Right atrium auricular region (tissue), 2 donors: ENCODE results near the gene SMIM29. TPM values are rescaled to one million over a fixed set of nuclear protein-coding genes. Genes with fewer than 3 reads are reported as not detected.

Source experiments
- DNase-seq: peaks from one replicate; pipeline ENCODE4 v3.0.0-alpha.2; 2019; ENCODE audit warnings: low spot score
- H3K27ac ChIP-seq, 2 donors: fragments of 200-600 bp; sonication (generic); 1 replicate in 1 of 2; 2 replicates in 1 of 2; pipeline ENCODE4 v1.5.1; 2016 to 2019
- H3K27me3 ChIP-seq, 2 donors: fragments of 200-600 bp; sonication (generic); one replicate each; pipeline versions ENCODE4 v1.5.1 to v1.6.0; 2017 to 2019
- H3K36me3 ChIP-seq: fragments of 200-600 bp; sonication (generic); one replicate; pipeline ENCODE4 v1.5.1; 2016
- H3K4me1 ChIP-seq, 2 donors: fragments of 200-600 bp; sonication (generic); one replicate each; pipeline versions ENCODE4 v1.5.1 to v1.6.0; 2017 to 2019
- H3K4me3 ChIP-seq, 2 donors: fragments of 200-600 bp; sonication (generic); 1 replicate in 1 of 2; 2 replicates in 1 of 2; pipeline ENCODE4 v1.5.1; 2017 to 2019; ENCODE audit warnings: mild to moderate bottlenecking in 1 of 2, moderate library complexity in 1 of 2
- H3K9me3 ChIP-seq, 2 donors: fragments of 200-600 bp; sonication (generic); one replicate each; pipeline ENCODE4 v1.5.1; 2019
- CTCF ChIP-seq, 2 donors: fragments of 200-600 bp; sonication (generic); IDR thresholded peaks; one replicate each; pipeline ENCODE4 v1.5.1; 2019; ENCODE audit warnings: antibody characterized with exemption in 2 of 2
- total RNA-seq, 2 donors: library from RNA; depleted of rRNA; stranded (reverse); fragments of >200 nt; gene quantifications; one replicate each; pipeline ENCODE4 v1.1.0, GENCODE V29; 2016

The SMIM29 gene
- total RNA-seq, 2 donors from 2014 or later, result 21.7 to 29.4 TPM

GRCh38 chr6:34230653-34231371 lies 18.0 kb downstream of the SMIM29 start:
- Histone ChIP-seq H3K27ac (no peak overlapping the region), H3K9me3 (no peaks in the 10 kb centered on the region), H3K4me1 (peaks cover 0 to 4% of the 10 kb centered on the region in 2 donors), H3K27me3 (no peaks in the 10 kb centered on the region), H3K36me3 (no peaks in the 10 kb centered on the region), H3K4me3 (no peak overlapping the region)
- DNase-seq, result no peak
- no peak for TF ChIP-seq CTCF (IDR thresholded peaks at IDR 0.05)

- no peaks in the 10 kb centered on the region for H3K9me3 ChIP-seq
- DNase-seq, result no peak
- H3K4me3 ChIP-seq, result no peak overlapping the region
- no peaks in the 10 kb centered on the region for H3K27me3 ChIP-seq
- H3K36me3 ChIP-seq, result no peaks in the 10 kb centered on the region
- H3K4me1 ChIP-seq, result no peaks in the 10 kb centered on the region
- H3K27ac ChIP-seq, result no peak overlapping the region
- no peak for TF ChIP-seq CTCF (IDR thresholded peaks at IDR 0.05)
Measured at GRCh38 chr6:34229877-34230276, 18.9 kb downstream of the SMIM29 start.

GRCh38 chr6:34227761-34228421 lies 20.9 kb downstream of the SMIM29 start:
- Histone ChIP-seq H3K4me1 (peaks cover 0 to 14% of the 10 kb centered on the region in 2 donors), H3K4me3 (no peak overlapping the region), H3K27ac (no peak overlapping the region), H3K36me3 (no peaks in the 10 kb centered on the region), H3K9me3 (no peaks in the 10 kb centered on the region), H3K27me3 (no peaks in the 10 kb centered on the region)
- no peak for DNase-seq
- no peak for TF ChIP-seq CTCF (IDR thresholded peaks at IDR 0.05)

GRCh38 chr6:34226731-34227586 lies 21.8 kb downstream of the SMIM29 start:
- H3K36me3 ChIP-seq, result no peaks in the 10 kb centered on the region
- H3K9me3 ChIP-seq, result no peaks in the 10 kb centered on the region
- no peak for DNase-seq
- H3K27me3 ChIP-seq, result no peaks in the 10 kb centered on the region
- H3K4me1 ChIP-seq, result peaks cover 0 to 14% of the 10 kb centered on the region in 2 donors
- no peak for TF ChIP-seq CTCF (IDR thresholded peaks at IDR 0.05)
- no peak overlapping the region for H3K27ac ChIP-seq
- H3K4me3 ChIP-seq, result no peak overlapping the region

- H3K27me3 ChIP-seq, result no peaks in the 10 kb centered on the region
- no peak for DNase-seq
- H3K27ac ChIP-seq, result no peak overlapping the region
- H3K9me3 ChIP-seq, result no peaks in the 10 kb centered on the region
- TF ChIP-seq CTCF (IDR thresholded peaks at IDR 0.05), result no peak
- peaks cover 0 to 14% of the 10 kb centered on the region in 2 donors for H3K4me1 ChIP-seq
- no peak overlapping the region for H3K4me3 ChIP-seq
- H3K36me3 ChIP-seq, result no peaks in the 10 kb centered on the region
Measured at GRCh38 chr6:34226066-34226465, 22.7 kb downstream of the SMIM29 start.
